Measurements from ENCODE around the gene ELMO1.

The ELMO1 gene

DNA sequence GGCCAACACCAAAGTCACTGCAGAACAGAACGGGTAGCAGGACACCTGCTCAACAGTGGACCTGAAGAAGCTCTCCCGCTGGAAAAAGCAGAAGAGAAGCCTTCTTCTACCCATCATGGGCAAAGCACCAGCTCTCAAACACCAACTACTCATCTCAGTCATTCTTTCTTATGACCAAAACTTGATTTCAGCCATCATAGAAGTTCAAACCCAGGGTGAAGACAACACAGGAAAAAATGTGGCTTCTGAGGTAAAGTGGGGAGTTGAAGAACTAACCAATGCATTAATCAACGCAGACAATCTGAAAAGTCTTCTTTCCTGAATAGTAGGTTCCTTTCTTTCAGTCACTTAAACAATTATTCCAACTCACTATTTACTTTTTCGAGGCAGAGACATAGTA, 83.3 kb downstream of the ELMO1 start:
- no peak for DNase-seq

DNA sequence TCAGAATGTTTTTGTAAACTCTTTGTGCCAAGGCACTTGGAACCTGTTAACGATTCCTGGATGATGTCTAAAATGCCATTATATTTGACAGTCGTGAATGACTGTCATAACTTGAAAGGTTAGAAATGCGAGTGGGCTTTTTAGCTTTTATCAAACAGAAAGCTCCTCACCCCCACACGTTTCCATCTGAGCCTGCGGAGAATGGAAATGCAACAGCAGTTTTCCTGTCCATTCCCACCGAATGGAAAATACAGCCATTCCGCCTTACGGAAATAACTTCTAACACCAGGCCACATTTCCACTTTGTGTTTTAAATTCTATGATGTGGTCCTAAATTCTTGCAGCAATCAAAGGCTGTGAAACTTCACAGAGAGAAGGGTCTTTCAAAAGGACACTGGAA, 83.8 kb downstream of the ELMO1 start:
- no peak for DNase-seq

DNA sequence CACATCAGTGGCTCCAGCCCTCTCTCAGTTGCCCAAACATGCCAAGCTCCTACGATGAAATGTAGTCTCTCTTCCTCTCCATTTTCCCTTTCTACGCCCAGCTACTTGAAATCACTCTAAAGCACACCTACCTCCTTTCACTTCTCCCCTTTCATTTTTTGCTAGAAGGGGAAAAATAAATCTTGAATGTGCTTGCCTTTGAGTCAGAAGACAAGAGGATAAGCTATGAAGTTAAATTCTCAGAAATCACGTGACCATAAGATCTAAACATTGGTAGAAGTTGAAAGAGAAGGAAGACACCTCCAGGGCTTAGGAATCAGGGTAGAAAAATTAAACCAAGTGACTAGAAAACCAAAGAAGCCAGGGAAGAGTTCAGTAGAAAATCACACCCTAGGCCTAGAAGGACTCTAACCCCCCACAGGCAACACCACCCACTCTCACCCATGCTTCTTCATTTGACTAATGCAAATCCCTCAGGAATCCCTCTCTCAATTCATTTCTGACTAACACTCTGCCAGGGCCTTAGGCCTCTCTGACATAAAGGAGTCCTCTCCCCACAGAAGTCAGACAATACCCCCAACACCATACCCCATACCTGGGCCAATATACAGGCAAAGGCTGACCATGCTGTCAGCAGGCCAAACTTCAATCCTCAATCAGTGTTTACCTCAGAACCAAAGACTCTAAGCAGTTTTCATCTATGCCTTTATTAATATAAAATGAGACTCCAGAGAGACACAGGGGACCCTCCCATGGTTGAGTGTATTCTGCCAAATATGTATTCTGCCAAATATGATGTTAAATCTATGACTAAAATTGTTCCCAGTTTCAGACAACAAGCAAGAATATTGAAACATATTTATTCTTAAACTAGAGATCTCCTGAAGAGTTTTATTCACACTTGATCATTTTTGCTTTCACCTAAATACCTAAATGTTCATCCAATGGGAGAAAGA, 84.8 kb downstream of the ELMO1 start:
- DNase-seq = no peak

DNA sequence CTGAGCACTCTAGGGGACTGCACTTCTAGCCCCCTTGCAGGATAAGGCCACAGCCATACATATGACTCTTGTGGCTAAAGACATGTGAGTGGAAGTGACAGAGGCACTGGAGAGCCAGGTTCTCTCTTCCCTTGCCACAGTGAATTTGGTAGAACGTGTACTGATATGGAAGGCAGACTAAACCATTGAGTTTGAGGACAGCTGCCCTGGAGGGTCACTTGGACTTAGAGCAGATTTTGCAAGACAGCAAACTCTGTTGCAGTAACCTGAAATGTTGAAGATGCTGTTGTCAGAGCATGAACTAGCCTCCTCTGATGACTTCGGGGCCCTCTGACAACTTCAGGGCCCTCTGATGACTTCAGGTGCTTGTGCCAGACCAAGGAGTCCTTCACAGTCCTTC, 85.9 kb downstream of the ELMO1 start:
- DNase-seq = no peak

DNA sequence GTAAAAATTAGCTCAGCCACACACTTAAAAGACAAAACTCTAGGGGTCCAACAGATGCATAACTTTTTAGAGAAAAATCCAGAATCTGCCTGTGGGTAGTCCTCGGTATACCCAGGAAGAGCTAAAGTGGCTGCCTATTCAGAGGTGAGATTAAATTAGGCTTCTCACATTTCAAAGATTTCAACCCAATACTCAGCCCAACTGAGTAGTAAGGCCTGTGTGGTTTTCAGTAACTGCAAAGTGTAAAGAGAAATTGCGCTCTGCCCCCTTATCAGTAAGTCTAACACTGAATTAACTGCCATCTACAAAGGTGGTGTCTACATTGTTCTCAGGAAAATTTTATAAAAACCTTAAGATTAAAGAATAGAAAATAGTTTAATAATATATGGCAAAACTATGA, 88.2 kb downstream of the ELMO1 start:
- DNase-seq = no peak

DNA sequence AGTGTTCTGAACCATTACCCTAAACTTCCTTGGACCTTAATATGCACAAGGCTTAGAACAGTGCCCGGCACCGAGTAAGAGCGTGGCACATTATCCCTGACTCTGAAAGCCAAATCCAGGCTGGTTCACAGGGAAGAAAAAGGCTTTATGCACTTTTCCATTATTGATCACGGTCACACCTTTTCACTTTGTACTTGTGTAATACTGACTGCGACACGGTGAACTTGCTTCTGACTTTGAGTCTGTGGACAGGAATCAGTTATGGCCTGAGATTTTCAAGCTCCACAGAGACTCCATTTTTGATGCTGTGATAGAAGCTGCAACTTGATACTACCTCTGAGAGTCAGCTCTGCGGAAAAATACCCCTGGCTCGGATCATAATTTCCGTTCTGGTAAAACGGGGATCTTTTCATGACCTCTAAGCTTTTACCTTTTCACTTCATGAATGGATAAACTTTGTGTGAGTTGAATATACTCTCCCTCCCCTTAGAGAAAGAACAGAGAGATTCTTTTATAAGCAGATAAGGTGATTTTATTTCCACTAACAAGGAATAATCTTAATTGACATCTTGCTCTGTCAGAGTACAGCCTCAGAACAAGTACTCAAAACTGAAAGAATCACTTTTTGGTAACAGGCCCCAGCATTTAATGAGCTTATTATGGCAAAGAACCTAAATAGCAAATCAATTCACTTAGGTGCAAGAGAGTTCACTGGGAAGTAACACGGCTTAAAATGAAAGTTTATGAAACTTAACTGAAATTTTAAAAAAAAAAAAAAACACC, 88.8 kb downstream of the ELMO1 start:
- DNase-seq = no peak

DNA sequence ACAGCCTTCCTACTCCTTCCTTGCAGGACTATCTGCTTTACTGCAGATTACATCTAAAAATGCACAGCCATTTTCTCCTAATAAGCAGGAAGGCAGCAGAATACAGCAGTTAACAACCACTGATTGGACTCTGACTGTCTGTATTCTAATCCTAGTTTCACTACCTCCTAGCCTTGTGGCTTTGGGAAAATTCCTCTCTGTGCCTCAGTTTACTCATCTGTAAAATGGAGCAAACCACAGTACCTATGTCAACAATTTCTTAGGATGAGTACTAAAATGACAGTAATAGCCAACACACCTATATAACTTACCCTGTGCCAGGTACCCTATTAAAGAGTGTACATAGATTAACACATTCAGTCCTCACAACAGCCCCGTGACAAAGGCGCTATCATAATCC, 89.5 kb downstream of the ELMO1 start:
- DNase-seq = no peak

DNA sequence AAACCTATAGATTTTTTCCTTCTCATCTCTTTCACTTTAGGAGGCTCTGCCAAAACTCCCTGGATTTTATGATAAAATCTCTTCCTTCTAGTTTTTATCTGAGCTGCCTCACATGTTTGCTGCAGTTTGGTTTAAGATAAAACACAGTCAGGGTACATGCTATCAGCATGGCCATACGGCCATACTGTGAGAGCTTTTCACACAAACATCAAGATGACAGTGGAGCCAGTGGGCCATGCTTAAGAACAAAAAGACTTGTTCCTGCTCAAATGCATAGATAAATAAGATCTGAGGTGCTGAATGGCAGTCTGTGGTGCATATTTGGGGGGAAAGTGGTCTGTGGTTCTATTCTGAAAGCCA, 91.0 kb downstream of the ELMO1 start:
- DNase-seq = no peak

DNA sequence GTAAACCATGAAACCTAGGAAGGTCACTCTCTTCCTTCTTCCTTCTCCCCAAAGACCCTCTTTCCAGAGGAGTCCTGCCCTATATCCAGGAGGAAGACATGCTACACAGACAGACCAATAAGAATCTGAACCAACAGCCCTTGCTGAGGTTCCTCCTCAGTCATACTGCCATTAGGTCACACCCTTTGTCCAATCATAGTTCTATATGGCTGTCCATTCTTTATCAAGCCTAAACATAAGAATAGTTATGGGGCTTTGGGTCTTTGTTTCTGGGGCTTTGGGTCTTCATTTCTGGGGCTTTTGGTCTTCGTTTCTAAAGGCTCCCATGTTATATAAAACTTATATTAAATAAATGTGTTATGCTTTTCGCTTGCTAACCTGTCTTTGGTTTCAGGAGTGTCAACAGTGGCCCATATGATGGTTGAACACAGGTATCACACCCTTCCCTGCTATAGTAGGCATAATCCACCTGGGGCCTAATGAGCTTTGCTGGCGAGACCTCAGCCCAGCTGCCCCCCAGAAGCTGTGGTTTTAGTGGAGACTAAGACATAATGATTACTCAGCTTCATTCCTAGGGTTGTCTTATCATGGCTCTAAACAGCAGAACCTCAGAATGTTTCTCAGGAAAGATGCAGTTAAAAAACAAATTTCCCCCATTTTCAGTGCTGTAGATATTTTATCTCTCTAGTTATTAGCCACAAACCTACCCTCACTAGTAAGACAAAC, 91.6 kb downstream of the ELMO1 start:
- DNase-seq = no peak

DNA sequence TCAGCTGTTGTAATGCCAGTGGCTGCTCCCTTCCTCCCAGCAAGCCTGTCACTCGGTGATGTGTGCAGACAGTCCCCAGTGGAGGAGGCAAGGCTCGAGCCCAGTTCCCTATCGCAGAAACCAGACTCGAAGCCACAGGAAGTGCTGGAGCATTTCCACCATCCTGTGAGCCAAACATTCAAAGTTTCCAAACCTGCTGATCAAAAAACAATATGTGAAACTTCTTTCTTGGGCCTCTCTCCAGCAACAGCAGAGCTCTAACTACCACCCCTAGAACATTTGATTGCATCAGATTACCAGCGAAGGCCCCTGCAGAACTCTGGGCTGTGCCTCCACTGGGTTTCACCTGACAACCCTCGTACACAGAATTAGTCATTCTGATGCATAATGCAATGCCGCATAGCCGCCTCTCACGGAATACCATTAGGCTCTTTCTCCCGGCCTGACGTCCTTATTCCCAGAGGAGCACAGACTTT, 94.0 kb downstream of the ELMO1 start:
- no peak for DNase-seq

DNA sequence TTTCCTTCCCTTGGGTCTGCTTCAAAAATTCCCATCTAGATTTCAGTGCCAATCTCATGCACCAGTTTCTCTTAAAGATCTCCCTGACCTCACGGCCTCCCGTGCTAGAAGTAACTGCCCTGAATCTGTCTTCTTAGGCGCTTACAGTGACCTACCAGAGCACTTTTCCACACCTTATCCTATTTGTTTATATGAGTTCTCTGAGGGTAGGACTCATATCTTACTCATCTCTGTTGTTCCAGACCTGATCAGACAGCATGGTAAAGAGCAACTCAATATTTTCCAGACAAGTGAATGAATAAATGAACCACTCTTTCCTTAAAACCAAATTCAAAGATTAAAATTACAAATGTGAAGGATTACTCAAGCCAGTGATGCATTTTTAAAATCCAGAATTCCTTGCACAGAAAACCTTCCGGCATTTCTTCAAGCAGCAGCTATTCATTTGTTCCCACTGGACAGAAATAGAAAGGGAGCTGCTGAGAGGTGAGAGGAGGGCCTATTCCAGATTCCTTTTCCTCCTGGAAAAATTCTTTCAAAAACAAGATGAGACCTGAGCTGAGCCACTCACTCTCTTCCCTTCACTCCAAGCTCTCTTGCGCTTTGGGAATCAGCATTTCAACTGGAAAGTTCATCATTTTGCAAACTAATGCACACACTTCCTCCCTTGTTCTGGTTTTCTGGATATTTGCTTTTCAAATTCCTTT, 94.6 kb downstream of the ELMO1 start:
- no peak for DNase-seq

DNA sequence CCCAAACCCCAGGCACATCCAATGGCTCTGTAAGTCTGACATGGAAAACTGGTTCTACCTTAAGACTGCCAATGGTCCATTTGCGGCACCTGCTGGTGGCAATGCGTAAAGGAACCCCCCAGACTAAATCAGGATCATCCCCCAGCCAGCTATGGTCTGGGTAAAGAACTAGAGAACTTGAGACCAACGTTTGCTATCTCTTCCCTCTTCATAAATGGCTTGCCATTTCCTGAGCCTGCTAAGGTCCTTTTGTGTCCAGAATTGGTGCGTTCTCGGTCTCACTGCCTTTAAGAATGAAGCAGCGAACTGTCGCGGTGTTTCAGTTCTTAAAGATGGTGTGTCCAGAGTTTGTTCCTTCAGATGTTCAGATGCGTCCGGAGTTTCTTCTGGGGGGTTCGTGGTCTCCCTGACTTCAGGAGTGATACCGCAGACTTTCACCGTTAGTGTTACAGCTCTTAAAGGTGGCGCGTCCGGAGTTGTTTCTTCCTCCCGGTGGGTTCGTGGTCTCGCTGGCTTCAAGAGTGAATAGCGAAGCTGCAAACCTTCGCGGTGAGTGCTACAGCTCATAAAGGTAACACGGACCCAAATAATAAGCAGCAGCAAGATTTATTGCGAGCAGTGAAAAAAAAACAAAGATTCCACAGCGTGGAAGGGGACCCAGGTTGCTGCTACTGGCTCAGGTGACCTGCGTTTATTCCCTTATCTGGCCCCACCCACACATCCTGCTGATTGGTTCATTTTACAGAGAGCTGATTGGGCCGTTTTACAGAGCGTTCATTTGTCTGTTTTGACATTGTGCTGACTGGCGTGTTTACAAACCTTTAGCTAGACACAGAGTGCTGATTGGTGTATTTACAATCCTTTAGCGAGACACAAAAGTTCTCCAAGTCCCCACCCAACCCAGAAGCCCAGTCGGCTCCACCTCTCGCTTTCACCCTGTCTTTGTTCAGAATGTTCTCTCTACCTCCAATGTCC, 95.4 kb downstream of the ELMO1 start:
- no peak for DNase-seq

DNA sequence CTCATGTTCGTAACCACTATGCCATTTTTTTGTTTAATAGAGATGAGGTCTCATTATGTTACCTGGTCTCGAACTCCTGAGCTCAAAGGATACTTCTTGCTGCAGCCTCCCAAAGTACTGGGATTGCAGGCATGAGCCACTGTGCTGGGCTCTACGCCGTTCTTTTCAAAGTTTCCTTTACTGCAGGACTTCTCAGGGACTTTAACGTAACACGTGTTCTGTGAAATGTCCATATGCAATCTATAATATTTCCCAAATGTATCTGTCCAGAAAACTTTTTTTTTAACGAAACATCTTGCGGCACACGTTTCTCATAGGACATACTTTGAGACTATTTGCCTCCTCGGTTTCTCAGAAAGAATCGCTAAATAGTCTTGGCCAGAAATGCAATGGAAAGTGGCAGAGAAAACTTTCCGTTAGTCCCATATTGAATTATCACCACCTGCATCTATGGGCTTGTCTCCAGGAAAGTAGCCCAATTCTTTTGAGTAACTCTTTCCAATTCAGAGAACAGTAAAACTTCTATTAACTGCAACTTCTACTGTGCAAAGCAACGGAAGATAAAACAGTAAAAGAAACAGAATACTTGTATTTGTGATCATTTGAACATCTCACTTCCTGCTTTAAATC, 96.3 kb downstream of the ELMO1 start:
- no peak for DNase-seq

DNA sequence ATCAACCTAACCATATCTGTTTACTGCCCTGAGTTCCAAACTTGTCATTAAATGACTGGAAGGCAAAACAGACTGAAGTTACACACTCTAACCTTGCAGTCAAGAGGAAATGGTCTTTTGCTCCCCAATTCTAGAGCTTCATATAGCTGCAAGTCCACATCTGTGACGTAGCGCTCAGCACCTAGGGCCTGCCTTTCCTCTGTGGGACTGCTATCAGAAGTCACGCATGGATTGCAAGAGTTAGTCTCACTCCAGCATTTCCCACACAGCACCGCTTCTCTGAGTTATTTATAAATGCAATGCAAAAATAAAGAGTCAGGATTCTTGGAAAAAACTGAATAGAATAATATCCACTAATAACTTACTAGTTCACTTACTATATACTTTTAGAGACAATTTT, 96.9 kb downstream of the ELMO1 start:
- DNase-seq = no peak

DNA sequence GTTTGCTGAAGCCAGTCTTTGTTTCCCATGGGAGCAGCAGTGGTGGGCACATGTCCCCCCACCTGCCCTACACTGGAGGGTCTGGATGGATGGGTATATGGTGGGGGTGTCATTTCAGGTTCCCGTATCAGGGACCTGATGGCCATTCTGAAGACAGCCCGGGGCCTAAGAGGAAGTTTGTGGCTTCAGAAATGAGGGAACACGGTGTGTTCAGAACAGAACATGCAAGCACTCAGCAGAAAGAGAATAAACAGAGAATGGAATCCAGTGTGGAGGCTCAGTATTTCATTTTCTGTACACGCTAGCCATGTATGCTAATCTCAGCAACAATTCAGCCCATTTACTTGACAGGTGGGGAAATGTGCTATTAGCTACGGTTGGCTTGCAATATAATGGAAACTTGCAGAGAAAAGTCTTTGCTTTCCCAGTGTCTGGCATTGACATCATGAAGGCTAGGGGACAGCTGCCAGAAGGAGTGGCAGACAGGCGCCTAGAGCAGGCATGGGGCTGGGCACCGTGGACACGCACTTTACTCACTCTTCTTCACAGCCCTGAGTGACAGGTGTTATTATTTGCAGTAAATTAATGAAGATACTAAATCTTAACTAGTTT, 98.6 kb downstream of the ELMO1 start:
- DNase-seq = no peak

DNA sequence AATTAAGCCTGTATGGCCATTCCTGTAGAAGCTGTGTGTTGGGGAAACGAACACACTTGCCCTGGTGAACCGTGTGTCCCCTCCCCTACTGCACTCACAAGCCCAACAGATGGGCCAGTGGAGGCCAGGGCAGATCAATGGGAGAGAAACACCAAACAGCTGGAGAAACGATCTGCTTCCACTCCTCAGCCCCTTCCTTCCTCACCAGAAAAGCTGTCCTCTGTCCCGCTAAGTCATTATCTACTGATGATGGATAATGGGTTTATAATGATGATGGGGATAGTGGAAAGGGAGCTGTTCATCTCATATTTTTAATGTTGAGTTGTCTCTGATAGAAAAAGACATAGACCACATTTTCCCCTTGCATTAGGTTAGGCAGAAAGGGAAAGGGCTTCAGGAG, 99.7 kb downstream of the ELMO1 start:
- DNase-seq = no peak

DNA sequence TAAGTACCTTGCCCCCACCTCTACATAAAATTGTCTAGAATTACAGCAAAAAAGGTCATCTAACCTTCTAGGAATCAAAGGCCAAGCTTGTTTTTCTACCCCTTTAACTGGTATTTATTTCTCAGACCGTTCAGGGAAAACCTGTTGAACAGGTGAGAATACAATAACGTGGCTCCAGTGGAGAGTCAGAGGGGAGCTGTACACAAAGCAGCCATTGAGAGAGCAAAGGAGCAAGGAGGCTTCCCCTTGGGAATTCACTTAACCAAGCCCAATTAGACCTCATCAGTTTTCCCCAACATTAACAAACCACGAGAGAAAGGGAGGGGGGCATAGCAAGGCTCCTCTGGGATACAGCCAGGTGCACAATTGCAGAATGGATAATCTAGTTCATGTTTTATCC, 101.9 kb downstream of the ELMO1 start:
- DNase-seq = no peak

DNA sequence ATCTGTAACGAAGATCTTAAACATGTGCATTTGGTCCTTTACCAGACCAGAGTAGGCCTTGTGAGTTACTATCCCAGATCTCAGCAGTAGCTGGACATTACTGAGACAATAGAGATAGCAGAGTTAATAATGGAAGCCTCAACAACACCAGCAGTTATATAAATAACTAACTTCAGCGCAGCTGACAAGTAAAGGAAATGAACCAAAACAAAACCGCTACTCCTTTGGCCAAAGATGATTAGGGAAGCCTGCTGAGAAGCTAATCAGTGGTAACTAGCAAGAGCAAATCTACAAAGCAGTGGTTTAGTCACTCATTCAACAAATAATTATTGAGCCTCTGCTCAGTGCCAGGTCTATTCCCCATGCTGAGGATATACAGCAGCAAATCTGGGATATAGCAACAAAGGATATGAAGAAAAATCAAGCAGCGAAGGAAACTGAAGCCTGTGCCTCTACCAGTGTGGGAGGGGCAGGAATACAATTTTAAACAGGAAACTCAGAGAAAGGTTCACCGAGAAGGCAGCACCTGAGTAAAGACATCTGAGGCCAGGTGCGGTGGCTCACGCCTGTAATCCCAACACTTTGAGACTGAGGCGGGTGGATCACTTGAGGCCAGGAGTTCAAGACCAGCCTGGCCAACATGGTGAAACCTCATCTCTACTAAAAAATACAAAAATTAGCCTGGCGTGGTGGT, 103.6 kb downstream of the ELMO1 start:
- DNase-seq = no peak

DNA sequence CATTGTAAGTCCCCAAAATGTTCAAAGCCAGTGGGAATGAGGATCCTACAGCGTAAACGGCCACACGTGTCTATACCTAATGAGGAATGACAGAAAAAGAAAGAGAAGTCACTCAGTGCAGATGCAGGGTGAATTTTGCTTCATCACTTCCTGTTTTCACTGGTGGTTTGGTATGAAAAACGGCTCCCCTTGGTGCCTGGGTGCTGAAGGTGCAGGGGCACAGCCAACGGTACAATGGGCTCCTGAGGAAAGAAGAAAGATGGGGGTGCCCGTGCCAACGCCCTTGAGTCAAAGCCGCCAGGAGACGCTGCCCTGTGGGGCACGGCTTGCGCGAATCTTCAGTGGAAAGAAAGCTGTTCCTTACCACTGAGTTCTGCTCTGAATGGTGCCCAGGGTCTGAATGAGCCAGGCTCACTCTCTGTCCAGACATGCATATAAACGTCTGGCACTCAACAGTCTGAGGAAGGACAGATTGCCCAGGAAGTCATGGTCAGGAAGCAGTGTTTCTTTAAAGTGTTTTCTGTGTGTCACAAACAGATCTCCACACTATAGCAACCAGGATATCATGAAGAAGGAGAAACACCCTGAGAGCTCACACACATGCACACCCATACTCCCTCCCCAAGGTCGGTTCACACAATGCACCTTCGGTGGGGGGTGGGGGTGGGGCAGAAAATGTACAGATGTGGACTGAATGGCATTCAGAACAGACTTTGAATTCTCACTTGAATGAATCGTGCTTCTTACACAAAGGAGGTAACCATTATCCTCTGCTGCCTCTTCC, 105.8 kb downstream of the ELMO1 start:
- no peak for DNase-seq

Measured in NCI-H2029 treated with DMSO at 0.1 percent for 48 hours (cell line).